Measurements from ENCODE around the gene MPDZ. TPM values are rescaled to one million over a fixed set of nuclear protein-coding genes. Genes with fewer than 3 reads are reported as not detected.

The MPDZ gene
- polyA plus RNA-seq, 6 donors from 2014 or later = not detected

DNA sequence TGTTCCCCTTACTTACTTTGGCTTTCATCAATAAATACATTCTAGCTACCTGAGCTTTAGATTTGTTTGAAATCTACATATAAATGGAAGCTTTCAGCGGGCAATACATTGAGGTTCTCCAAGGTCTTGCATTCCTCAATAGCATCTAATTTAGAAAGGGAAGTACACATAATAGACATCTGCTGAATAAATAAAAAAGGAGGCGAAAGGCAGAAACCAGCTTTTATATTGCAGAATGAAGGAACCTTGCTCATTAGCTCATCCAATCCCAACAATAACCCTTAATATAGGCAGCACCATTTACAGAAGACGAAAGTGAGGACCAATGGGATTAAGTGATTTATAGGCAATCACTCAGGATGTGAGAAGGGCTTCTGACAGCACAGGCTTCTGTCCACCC is 147.5 kb downstream of the MPDZ start:
- no peak for DNase-seq
- no peak for ATAC-seq (ENCODE audit: low read depth in 2 of 2)
- Mint-ChIP-seq H3K9me3 (peaks cover 0 to 10% (median 1%) of the 10 kb centered on the region in 7 donors), H3K4me3 (no peak overlapping the region), H3K36me3 (no peaks in the 10 kb centered on the region), H3K27ac (no peak overlapping the region), H3K27me3 (no peaks in the 10 kb centered on the region), H3K4me1 (no peaks in the 10 kb centered on the region)

DNA sequence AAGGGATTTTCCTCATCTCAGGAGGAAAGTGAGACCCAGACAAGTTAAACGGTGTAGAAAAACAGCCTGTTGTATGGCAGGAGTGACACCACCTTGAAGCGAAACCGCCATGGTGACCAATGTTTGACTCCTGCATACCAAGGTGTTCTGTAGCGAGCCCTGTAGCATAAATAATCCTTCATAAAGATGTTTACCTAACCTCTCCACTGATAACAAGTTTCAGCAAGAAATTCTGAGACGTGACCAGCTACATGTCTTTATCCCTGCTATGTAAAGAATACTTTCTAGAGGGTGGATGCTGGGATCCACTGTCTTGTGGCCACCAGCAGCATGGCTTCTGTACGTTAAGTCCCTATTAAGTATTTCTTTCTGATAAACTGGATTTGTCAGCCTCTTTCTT is 148.1 kb downstream of the MPDZ start:
- Mint-ChIP-seq H3K27me3 (no peaks in the 10 kb centered on the region), H3K4me3 (no peak overlapping the region), H3K36me3 (no peaks in the 10 kb centered on the region), H3K4me1 (no peaks in the 10 kb centered on the region), H3K9me3 (peaks cover 0 to 16% (median 3%) of the 10 kb centered on the region in 7 donors), H3K27ac (no peak overlapping the region)
- DNase-seq = no peak
- no peak for ATAC-seq (ENCODE audit: low read depth in 2 of 2)

DNA sequence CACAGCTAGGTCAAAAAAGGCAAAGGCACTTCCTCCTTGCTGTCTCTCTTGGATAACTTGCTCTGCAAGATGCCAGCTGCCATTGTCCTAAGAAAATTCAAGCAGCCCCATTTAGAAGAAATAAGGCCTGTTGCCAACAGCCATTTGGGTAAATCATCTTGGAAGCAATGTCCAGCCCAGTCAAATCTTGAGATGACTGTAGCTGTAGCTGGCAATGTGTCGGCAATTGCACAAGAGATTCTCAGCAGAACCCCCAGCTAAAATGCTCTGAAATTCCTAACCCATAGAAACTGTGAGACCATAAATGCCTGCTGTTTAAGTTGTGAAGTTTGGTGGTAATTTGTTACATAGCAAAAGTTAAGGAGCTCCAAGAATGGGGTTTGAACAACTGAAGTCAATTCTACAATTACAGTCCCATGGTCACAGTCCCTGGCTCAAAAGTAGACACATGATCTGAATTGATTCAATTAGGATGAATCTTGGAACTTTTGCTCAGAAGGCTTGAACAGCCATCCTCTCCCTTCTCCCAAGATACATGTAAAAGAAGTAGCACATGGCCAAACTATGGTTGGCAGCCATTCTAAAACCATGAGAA is 151.1 kb downstream of the MPDZ start:
- Mint-ChIP-seq H3K27me3 (no peaks in the 10 kb centered on the region), H3K4me3 (no peak overlapping the region), H3K36me3 (no peaks in the 10 kb centered on the region), H3K9me3 (peaks cover 0 to 6% (median 3%) of the 10 kb centered on the region in 7 donors), H3K4me1 (no peaks in the 10 kb centered on the region), H3K27ac (no peak overlapping the region)
- DNase-seq = no peak
- no peak for ATAC-seq (ENCODE audit: low read depth in 2 of 2)

DNA sequence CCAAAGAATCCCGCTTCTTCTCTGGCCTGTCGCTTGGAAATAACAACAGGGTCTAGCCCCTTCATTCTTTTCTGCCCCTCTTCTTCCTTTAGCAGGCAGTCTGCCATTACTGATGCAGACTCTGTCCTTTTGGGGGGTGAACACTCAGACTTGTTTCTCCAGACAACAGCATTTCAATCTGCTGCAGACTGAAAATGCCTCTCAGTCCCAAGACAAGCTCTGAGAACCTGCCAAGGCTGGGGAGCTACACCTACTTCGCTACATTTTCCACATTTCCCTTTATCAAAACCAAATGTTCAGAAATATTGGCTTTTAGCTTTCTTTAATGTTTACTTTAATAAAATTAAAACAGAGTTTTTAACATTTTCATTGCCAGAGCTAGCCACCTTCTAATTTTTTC is 152.4 kb downstream of the MPDZ start:
- Mint-ChIP-seq H3K4me3 (no peak overlapping the region), H3K9me3 (peaks cover 0 to 6% (median 3%) of the 10 kb centered on the region in 7 donors), H3K4me1 (no peaks in the 10 kb centered on the region), H3K27me3 (no peaks in the 10 kb centered on the region), H3K27ac (no peak overlapping the region), H3K36me3 (no peaks in the 10 kb centered on the region)
- no peak for ATAC-seq (ENCODE audit: low read depth in 2 of 2)
- no peak for DNase-seq

DNA sequence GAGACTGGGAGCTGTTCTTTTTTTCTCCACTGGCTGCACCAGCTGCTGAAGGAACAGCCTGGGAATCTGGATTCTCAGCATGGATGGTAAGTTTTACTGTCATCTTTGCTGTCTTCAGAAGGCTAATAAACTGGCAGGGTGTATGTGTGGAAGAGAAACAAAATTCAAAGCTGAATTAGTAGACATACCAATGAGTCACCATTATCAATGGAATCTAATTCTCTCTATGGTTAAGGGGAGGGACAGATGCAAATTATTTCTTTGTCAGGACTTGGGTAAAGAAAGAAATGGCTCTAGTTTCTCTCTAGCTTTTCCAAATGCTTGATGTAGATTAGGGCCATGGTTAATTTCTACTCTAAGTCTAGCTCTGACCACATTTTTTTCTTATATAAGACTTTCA is 154.2 kb downstream of the MPDZ start:
- H3K27me3 Mint-ChIP-seq = no peaks in the 10 kb centered on the region
- ATAC-seq (ENCODE audit: low read depth in 2 of 2) (no peak), DNase-seq (no peak)
- H3K36me3 Mint-ChIP-seq = no peaks in the 10 kb centered on the region
- peaks cover 0 to 11% (median 3%) of the 10 kb centered on the region in 7 donors for H3K9me3 Mint-ChIP-seq
- H3K4me1 Mint-ChIP-seq = no peaks in the 10 kb centered on the region
- H3K27ac Mint-ChIP-seq = no peak overlapping the region
- no peak overlapping the region for H3K4me3 Mint-ChIP-seq

DNA sequence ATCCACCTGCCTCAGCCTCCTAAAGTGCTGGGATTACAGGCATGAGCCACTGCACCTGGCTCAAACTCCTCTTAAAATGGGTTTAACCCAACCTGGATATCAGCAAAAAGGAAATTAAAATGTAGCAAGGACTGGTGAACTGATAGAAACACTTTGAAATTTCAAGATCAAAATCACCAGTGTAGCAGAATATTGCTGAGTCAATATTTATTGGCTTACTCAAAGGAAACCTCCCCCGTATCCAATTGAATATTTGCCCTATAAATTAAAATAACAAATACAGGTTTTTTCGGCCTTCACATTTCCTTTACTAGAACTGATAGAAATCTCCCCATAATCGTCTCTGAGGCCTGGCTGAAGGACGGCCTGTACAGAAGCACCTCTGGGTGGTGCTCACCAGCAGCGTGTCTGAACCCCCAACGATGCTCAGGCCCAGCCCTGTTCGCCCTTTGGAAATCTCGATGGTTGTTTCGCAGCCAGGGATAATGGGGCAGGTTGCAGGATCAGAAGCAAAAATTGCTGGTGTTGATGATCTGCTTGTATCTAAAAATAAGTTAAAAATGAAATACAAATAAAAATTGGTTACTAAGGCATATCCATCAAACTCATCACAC is 156.6 kb downstream of the MPDZ start:
- no peak for ATAC-seq (ENCODE audit: low read depth in 2 of 2)
- peaks cover 0 to 11% (median 3%) of the 10 kb centered on the region in 7 donors for H3K9me3 Mint-ChIP-seq
- no peak overlapping the region for H3K4me3 Mint-ChIP-seq
- H3K27me3 Mint-ChIP-seq = no peaks in the 10 kb centered on the region
- no peak for DNase-seq
- H3K4me1 Mint-ChIP-seq = no peaks in the 10 kb centered on the region
- H3K27ac Mint-ChIP-seq = no peak overlapping the region
- no peaks in the 10 kb centered on the region for H3K36me3 Mint-ChIP-seq

DNA sequence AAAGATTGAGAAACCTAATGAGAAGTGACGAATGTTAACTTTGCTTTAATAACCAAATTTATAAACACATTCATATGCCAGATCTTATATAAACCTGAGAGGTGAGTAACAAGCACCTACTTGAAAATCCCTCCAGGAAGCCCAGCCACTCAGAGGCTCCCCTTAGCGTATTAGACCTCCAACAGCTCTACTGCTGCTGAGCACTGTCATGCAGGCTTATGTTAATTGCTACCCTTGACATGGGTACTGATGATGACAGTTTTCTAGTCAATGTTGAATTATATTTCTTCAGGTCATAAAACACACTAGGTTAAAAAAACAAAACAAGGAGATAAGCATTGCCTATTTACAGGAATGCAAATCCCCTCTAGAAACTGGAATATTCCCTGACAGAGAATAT is 161.2 kb downstream of the MPDZ start:
- Mint-ChIP-seq H3K4me3 (no peak overlapping the region), H3K9me3 (peaks cover 0 to 6% (median 1%) of the 10 kb centered on the region in 7 donors), H3K36me3 (no peaks in the 10 kb centered on the region), H3K4me1 (no peaks in the 10 kb centered on the region), H3K27me3 (no peaks in the 10 kb centered on the region), H3K27ac (no peak overlapping the region)
- DNase-seq = no peak
- no peak for ATAC-seq (ENCODE audit: low read depth in 2 of 2)

GRCh38 chr9:13116292-13116691 is 163.2 kb downstream of the MPDZ start:
- no peaks in the 10 kb centered on the region for H3K27me3 Mint-ChIP-seq
- H3K4me3 Mint-ChIP-seq = no peak overlapping the region
- H3K4me1 Mint-ChIP-seq = no peaks in the 10 kb centered on the region
- peaks cover 0 to 3% (median 0%) of the 10 kb centered on the region in 7 donors for H3K9me3 Mint-ChIP-seq
- H3K27ac Mint-ChIP-seq = no peak overlapping the region
- ATAC-seq (ENCODE audit: low read depth in 2 of 2) = no peak
- no peak for DNase-seq
- H3K36me3 Mint-ChIP-seq = no peaks in the 10 kb centered on the region

GRCh38 chr9:13113751-13114150 is 165.7 kb downstream of the MPDZ start:
- DNase-seq = no peak
- Mint-ChIP-seq H3K4me1 (no peaks in the 10 kb centered on the region), H3K27me3 (no peaks in the 10 kb centered on the region), H3K4me3 (no peak overlapping the region), H3K36me3 (no peaks in the 10 kb centered on the region), H3K27ac (no peak overlapping the region), H3K9me3 (peaks cover 0 to 3% (median 0%) of the 10 kb centered on the region in 7 donors)
- ATAC-seq (ENCODE audit: low read depth in 2 of 2) = no peak

GRCh38 chr9:13113216-13113615 is 166.3 kb downstream of the MPDZ start:
- Mint-ChIP-seq H3K27me3 (no peaks in the 10 kb centered on the region), H3K4me3 (no peak overlapping the region), H3K36me3 (no peaks in the 10 kb centered on the region), H3K9me3 (peaks cover 0 to 3% (median 0%) of the 10 kb centered on the region in 7 donors), H3K27ac (no peak overlapping the region), H3K4me1 (no peaks in the 10 kb centered on the region)
- no peak for ATAC-seq (ENCODE audit: low read depth in 2 of 2)
- DNase-seq = no peak

DNA sequence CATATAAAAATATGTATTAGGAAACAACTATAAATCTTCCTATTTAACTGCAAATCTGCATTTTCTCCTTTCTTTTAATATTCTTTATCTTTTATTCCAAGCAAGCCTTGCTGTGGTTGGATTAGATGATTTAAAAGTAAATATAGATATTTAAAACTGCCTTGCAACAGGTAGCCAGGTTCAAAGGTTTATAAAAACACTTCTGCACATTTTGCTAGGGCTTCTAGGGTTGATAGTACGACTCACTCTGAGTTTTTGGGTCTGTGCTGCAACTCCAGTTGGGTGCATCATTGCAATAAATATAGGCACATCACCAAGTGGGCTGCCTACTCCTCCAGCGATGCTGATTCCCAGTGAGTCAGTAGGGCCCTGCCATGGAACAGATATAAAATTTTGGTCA is 167.7 kb downstream of the MPDZ start:
- no peaks in the 10 kb centered on the region for H3K27me3 Mint-ChIP-seq
- ATAC-seq (ENCODE audit: low read depth in 2 of 2) (no peak), DNase-seq (no peak)
- H3K4me1 Mint-ChIP-seq = no peaks in the 10 kb centered on the region
- H3K4me3 Mint-ChIP-seq = no peak overlapping the region
- no peak overlapping the region for H3K27ac Mint-ChIP-seq
- no peaks in the 10 kb centered on the region for H3K36me3 Mint-ChIP-seq
- peaks cover 0 to 3% (median 0%) of the 10 kb centered on the region in 7 donors for H3K9me3 Mint-ChIP-seq

DNA sequence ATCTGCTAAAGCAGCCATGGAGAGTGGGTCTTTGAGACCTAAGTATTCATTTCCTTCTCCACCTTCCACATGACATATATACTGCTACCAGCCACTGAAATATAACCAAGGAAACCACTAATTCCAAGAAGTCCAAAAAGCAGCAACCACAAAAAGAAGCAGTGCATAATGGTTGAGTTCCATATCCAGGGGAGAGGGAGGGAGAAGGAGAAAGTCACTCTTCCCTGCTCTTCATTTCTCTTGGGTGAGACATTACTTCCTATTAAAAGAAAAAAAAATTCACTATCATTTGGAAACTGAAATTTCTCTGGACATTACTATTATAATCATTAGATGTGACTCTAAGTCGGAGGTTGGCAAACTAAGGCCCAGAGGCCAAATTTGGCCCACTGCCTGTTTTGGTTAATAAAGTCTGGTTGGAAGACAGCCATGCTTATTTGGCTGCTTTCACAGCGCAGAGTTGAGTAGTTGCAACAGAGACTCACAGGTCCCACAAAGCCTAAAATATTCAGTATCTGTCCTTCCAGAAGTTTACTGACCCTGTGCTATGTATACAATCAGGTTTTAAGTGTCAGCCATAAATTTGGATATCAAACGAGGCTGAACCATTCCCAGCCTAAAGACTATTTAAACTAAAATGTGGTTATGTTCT is 168.6 kb downstream of the MPDZ start:
- ATAC-seq (ENCODE audit: low read depth in 2 of 2) (no peak), DNase-seq (no peak)
- H3K4me1 Mint-ChIP-seq = no peaks in the 10 kb centered on the region
- no peaks in the 10 kb centered on the region for H3K36me3 Mint-ChIP-seq
- H3K9me3 Mint-ChIP-seq = peaks cover 0 to 3% (median 0%) of the 10 kb centered on the region in 7 donors
- H3K27ac Mint-ChIP-seq = no peak overlapping the region
- no peak overlapping the region for H3K4me3 Mint-ChIP-seq
- H3K27me3 Mint-ChIP-seq = no peaks in the 10 kb centered on the region

- Mint-ChIP-seq H3K27ac (no peak overlapping the region), H3K4me1 (no peaks in the 10 kb centered on the region), H3K9me3 (peaks cover 0 to 1% (median 0%) of the 10 kb centered on the region in 7 donors), H3K36me3 (no peaks in the 10 kb centered on the region), H3K4me3 (no peak overlapping the region), H3K27me3 (no peaks in the 10 kb centered on the region)
- DNase-seq = no peak
- no peak for ATAC-seq (ENCODE audit: low read depth in 2 of 2)
Observed at GRCh38 chr9:13109781-13110180, 169.7 kb downstream of the MPDZ start.

DNA sequence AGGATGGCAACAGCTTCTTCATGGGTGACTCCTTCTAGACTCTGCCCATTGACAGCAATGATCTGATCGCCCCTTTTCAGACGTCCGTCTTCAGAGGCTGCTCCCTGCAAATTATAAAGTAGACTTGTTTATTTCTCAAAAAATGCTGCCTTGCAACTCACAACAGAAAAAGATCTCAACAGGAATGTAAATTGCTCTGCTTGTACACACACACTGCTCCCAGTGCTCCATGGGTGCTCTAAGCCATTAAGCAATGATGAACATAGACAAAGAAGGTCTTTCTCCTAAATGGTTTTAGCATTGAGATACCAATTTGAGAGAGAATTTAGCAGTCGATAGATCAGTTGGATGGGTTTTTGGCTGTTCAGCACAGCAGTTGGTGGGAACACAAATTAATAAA is 172.5 kb downstream of the MPDZ start:
- no peak overlapping the region for H3K27ac Mint-ChIP-seq
- no peak overlapping the region for H3K4me3 Mint-ChIP-seq
- H3K36me3 Mint-ChIP-seq = no peaks in the 10 kb centered on the region
- peaks cover 0 to 3% (median 0%) of the 10 kb centered on the region in 7 donors for H3K9me3 Mint-ChIP-seq
- no peak for DNase-seq
- no peak for ATAC-seq (ENCODE audit: low read depth in 2 of 2)
- H3K27me3 Mint-ChIP-seq = no peaks in the 10 kb centered on the region
- no peaks in the 10 kb centered on the region for H3K4me1 Mint-ChIP-seq

All from naive B cell (primary cell).